Measurements from ENCODE around the gene HCK. TPM values are rescaled to one million over a fixed set of nuclear protein-coding genes. Genes with fewer than 3 reads are reported as not detected.
"Not testable (repeated sequence)": the region's sequence is repeated elsewhere in the genome, so short reads cannot be mapped to it uniquely, and the experiment has no call there.

HCK gene
- total RNA-seq, 1 donor from 2014 or later: 0.34 TPM

DNA sequence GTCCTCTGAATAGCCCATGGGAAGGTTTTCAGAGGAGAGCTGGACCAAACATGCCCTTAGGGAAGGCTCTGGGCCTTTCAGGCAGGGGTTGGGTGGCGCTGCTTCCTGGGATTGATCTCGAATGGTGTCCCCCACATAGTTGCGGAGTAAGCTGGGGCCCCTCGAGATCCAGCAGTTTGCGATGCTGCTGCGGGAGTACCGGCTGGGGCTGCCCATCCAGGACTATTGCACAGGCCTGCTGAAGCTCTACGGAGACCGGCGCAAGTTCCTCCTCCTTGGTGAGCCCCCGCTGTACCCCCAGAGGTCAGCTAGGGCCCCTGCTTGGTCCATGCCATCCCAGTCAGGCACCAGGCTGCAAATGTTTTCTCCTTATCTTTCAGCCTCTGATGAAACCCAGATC, 22.5 kb upstream of the HCK start:
- peaks cover 47% of the 10 kb centered on the region for H3K27me3 Mint-ChIP-seq (ENCODE audit: low read depth, unreplicated experiment)
- Histone ChIP-seq H4K20me1 (ENCODE audit: insufficient read depth, low read length) (no peaks in the 10 kb centered on the region), H2AFZ (ENCODE audit: low read depth, low read length) (no peak overlapping the region), H3K9ac (ENCODE audit: low read length) (no peak overlapping the region), H3K4me1 (ENCODE audit: insufficient read depth, low read length) (no peaks in the 10 kb centered on the region), H3K27ac (ENCODE audit: low read depth, low read length) (no peak overlapping the region), H3K4me2 (ENCODE audit: low read length) (no peak overlapping the region), H3K9me3 (ENCODE audit: insufficient read depth, low read depth, low read length) (no peaks in the 10 kb centered on the region), H3K27me3 (ENCODE audit: insufficient read depth, low read length) (peaks cover 47% of the 10 kb centered on the region), H3K79me2 (ENCODE audit: insufficient read depth, low read length) (no peaks in the 10 kb centered on the region), H3K36me3 (ENCODE audit: insufficient read depth, low read length) (no peaks in the 10 kb centered on the region), H3K4me3 (ENCODE audit: insufficient read depth, low read depth, low read length) (no peak overlapping the region)
- no peaks in the 10 kb centered on the region for H3K4me1 Mint-ChIP-seq (ENCODE audit: low read depth, unreplicated experiment)
- H3K27ac Mint-ChIP-seq (ENCODE audit: unreplicated experiment): no peak overlapping the region
- H3K36me3 Mint-ChIP-seq (ENCODE audit: low read depth, unreplicated experiment): no peaks in the 10 kb centered on the region
- no peak for FAIRE-seq
- H3K4me3 Mint-ChIP-seq (ENCODE audit: unreplicated experiment): no peak overlapping the region
- no peak for DNase-seq (ENCODE audit: low read depth)
- no peaks in the 10 kb centered on the region for H3K9me3 Mint-ChIP-seq (ENCODE audit: unreplicated experiment)
- TF ChIP-seq, protein P1, sequence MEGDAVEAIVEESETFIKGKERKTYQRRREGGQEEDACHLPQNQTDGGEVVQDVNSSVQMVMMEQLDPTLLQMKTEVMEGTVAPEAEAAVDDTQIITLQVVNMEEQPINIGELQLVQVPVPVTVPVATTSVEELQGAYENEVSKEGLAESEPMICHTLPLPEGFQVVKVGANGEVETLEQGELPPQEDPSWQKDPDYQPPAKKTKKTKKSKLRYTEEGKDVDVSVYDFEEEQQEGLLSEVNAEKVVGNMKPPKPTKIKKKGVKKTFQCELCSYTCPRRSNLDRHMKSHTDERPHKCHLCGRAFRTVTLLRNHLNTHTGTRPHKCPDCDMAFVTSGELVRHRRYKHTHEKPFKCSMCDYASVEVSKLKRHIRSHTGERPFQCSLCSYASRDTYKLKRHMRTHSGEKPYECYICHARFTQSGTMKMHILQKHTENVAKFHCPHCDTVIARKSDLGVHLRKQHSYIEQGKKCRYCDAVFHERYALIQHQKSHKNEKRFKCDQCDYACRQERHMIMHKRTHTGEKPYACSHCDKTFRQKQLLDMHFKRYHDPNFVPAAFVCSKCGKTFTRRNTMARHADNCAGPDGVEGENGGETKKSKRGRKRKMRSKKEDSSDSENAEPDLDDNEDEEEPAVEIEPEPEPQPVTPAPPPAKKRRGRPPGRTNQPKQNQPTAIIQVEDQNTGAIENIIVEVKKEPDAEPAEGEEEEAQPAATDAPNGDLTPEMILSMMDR (IDR thresholded peaks at IDR 0.05; ENCODE audit: insufficient read depth, low read depth, low read length): no peak
- TF ChIP-seq EZH2 (IDR thresholded peaks at IDR 0.05; ENCODE audit: insufficient read depth, low read length): no peak

DNA sequence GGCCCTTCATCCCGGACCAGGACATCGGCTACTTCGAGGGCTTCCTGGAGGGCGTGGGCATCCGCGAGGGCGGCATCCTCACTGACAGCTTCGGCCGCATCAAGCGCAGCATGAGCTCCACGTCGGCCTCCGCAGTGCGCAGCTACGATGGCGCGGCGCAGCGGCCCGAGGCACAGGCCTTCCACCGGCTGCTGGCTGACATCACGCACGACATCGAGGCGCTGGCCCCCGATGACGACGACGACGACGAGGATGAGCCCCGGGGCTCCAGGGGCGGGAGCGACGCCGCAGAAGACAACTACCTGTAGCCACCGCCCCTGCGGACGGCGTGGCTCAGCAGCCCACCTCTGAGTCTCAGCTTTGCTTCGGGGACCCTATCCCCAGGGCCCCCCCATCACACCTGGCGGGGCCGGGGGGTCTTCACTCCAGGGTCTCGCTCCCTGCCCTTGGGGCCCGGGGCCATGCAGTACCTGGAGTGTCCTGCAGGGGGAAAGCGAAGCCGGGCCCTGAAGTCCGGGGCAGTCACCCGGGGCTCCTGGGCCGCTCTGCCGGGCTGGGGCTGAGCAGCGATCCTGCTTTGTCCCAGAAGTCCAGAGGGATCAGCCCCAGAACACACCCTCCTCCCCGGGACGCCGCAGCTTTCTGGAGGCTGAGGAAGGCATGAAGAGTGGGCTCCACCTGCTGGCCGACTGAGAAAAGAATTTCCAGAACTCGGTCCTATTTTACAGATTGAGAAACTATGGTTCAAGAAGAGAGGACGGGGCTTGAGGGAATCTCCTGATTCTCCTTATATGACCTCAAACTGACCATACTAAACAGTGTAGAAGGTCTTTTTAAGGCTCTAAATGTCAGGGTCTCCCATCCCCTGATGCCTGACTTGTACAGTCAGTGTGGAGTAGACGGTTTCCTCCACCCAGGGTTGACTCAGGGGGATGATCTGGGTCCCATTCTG, 20.8 kb upstream of the HCK start:
- H3K9ac ChIP-seq (ENCODE audit: low read length): no peak overlapping the region
- peak overlapping the region; percentile 59 for H2AFZ ChIP-seq (ENCODE audit: low read depth, low read length)
- no peak overlapping the region for H3K4me3 Mint-ChIP-seq (ENCODE audit: unreplicated experiment)
- no peaks in the 10 kb centered on the region for H3K36me3 Mint-ChIP-seq (ENCODE audit: low read depth, unreplicated experiment)
- no peak overlapping the region for H3K27ac ChIP-seq (ENCODE audit: low read depth, low read length)
- no peaks in the 10 kb centered on the region for H3K4me1 ChIP-seq (ENCODE audit: insufficient read depth, low read length)
- H3K79me2 ChIP-seq (ENCODE audit: insufficient read depth, low read length): no peaks in the 10 kb centered on the region
- TF ChIP-seq EZH2 (IDR thresholded peaks at IDR 0.05; ENCODE audit: insufficient read depth, low read length): peak; percentile 57
- TF ChIP-seq, protein P1 (IDR thresholded peaks at IDR 0.05; ENCODE audit: insufficient read depth, low read depth, low read length): peak; percentile 65
- no peaks in the 10 kb centered on the region for H3K9me3 ChIP-seq (ENCODE audit: insufficient read depth, low read depth, low read length)
- H3K4me2 ChIP-seq (ENCODE audit: low read length): peak overlapping the region; percentile 72
- DNase-seq (ENCODE audit: low read depth) (peak; percentile 56), FAIRE-seq (no peak)
- H3K27ac Mint-ChIP-seq (ENCODE audit: unreplicated experiment): no peak overlapping the region
- H3K36me3 ChIP-seq (ENCODE audit: insufficient read depth, low read length): no peaks in the 10 kb centered on the region
- peaks cover 54% of the 10 kb centered on the region for H3K27me3 Mint-ChIP-seq (ENCODE audit: low read depth, unreplicated experiment)
- H3K27me3 ChIP-seq (ENCODE audit: insufficient read depth, low read length): peaks cover 53% of the 10 kb centered on the region
- no peaks in the 10 kb centered on the region for H4K20me1 ChIP-seq (ENCODE audit: insufficient read depth, low read length)
- no peaks in the 10 kb centered on the region for H3K9me3 Mint-ChIP-seq (ENCODE audit: unreplicated experiment)
- H3K4me3 ChIP-seq (ENCODE audit: insufficient read depth, low read depth, low read length): no peak overlapping the region
- H3K4me1 Mint-ChIP-seq (ENCODE audit: low read depth, unreplicated experiment): no peaks in the 10 kb centered on the region

DNA sequence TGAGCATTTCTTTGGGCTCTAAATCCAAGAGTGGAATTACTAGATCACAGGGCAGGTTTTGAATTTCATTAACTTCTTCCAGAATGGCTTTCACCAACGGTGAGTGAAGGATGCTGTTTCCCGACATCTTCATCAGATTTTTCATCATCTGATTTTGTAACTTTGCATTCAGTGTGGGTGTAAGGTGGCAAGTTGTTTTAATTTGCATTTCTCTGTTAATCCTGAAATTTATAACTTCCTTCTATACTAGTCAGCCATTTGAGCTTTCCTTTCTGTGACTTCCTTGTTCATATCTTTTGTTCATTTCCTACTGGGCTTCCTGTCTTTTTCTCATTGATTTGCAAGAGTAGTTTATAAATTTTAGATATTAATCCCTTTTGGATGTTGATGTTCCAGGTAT, 18.7 kb upstream of the HCK start:
- no peaks in the 10 kb centered on the region for H3K36me3 ChIP-seq (ENCODE audit: insufficient read depth, low read length)
- no peaks in the 10 kb centered on the region for H4K20me1 ChIP-seq (ENCODE audit: insufficient read depth, low read length)
- H3K36me3 Mint-ChIP-seq (ENCODE audit: low read depth, unreplicated experiment): peaks cover 2% of the 10 kb centered on the region
- no peaks in the 10 kb centered on the region for H3K79me2 ChIP-seq (ENCODE audit: insufficient read depth, low read length)
- TF ChIP-seq, protein P1 (IDR thresholded peaks at IDR 0.05; ENCODE audit: insufficient read depth, low read depth, low read length): no peak
- TF ChIP-seq EZH2 (IDR thresholded peaks at IDR 0.05; ENCODE audit: insufficient read depth, low read length): no peak
- H3K4me1 ChIP-seq (ENCODE audit: insufficient read depth, low read length): no peaks in the 10 kb centered on the region
- peaks cover 5% of the 10 kb centered on the region for H3K9me3 Mint-ChIP-seq (ENCODE audit: unreplicated experiment)
- peaks cover 9% of the 10 kb centered on the region for H3K4me1 Mint-ChIP-seq (ENCODE audit: low read depth, unreplicated experiment)
- H3K27me3 Mint-ChIP-seq (ENCODE audit: low read depth, unreplicated experiment): peaks cover 50% of the 10 kb centered on the region
- H2AFZ ChIP-seq (ENCODE audit: low read depth, low read length): no peak overlapping the region
- H3K4me3 ChIP-seq (ENCODE audit: insufficient read depth, low read depth, low read length): no peak overlapping the region
- peaks cover 65% of the 10 kb centered on the region for H3K27me3 ChIP-seq (ENCODE audit: insufficient read depth, low read length)
- no peak overlapping the region for H3K27ac ChIP-seq (ENCODE audit: low read depth, low read length)
- DNase-seq (ENCODE audit: low read depth): no peak
- H3K9me3 ChIP-seq (ENCODE audit: insufficient read depth, low read depth, low read length): no peaks in the 10 kb centered on the region
- FAIRE-seq: no peak
- no peak overlapping the region for H3K4me2 ChIP-seq (ENCODE audit: low read length)
- no peak overlapping the region for H3K27ac Mint-ChIP-seq (ENCODE audit: unreplicated experiment)
- H3K9ac ChIP-seq (ENCODE audit: low read length): no peak overlapping the region
- no peak overlapping the region for H3K4me3 Mint-ChIP-seq (ENCODE audit: unreplicated experiment)

DNA sequence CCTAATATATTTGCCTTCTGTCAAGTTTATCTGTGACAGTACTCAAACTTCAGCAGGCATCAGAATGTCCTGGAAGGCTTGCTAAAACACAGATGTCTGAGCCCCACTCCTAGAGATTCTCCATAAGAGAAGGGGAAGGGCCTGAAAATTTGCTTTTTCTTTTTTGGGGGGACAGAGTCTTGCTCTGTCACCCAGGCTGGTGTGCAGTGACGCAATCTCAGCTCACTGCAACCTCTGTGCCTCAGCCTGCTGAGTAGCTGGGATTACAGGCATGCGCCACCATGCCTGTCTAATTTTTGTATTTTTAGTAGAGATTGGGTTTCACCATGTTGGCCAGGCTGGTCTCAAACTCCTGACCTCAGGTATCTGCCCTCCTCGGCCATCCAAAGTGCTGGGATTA, 18.3 kb upstream of the HCK start:
- not testable (repeated sequence) for H3K4me3 Mint-ChIP-seq (ENCODE audit: unreplicated experiment); H3K9me3 ChIP-seq (ENCODE audit: insufficient read depth, low read depth, low read length); H3K9me3 Mint-ChIP-seq (ENCODE audit: unreplicated experiment); H3K9ac ChIP-seq (ENCODE audit: low read length); H3K4me3 ChIP-seq (ENCODE audit: insufficient read depth, low read depth, low read length); H3K27ac Mint-ChIP-seq (ENCODE audit: unreplicated experiment); DNase-seq (ENCODE audit: low read depth); H3K36me3 Mint-ChIP-seq (ENCODE audit: low read depth, unreplicated experiment); H3K4me1 Mint-ChIP-seq (ENCODE audit: low read depth, unreplicated experiment); H2AFZ ChIP-seq (ENCODE audit: low read depth, low read length); FAIRE-seq; H3K4me2 ChIP-seq (ENCODE audit: low read length); H3K79me2 ChIP-seq (ENCODE audit: insufficient read depth, low read length); H3K4me1 ChIP-seq (ENCODE audit: insufficient read depth, low read length); H3K27ac ChIP-seq (ENCODE audit: low read depth, low read length); H3K36me3 ChIP-seq (ENCODE audit: insufficient read depth, low read length); H4K20me1 ChIP-seq (ENCODE audit: insufficient read depth, low read length)
- peaks cover 46% of the 10 kb centered on the region for H3K27me3 Mint-ChIP-seq (ENCODE audit: low read depth, unreplicated experiment)
- peaks cover 65% of the 10 kb centered on the region for H3K27me3 ChIP-seq (ENCODE audit: insufficient read depth, low read length)
